Mesenchymal stem cell (in vitro differentiated cells and primary cell): ENCODE results near the gene ZDHHC1.

ENCODE experiments used
- DNase-seq: peaks from one replicate; pipeline ENCODE4 v3.0.0-alpha.2; 2013
- H2AFZ ChIP-seq: one replicate; pipeline ENCODE4 v1.6.1; 2013; ENCODE audit warnings: low read depth, mild to moderate bottlenecking, control low read depth, inconsistent platforms, low read length, moderate library complexity
- H2AK5ac ChIP-seq: 2 replicates; pipeline ENCODE4 v1.6.1; 2013; ENCODE audit warnings: low read length, moderate library complexity, mild to moderate bottlenecking, inconsistent platforms; ENCODE audit not compliant: severe bottlenecking
- H2BK120ac ChIP-seq: one replicate; pipeline ENCODE4 v1.6.1; 2013; ENCODE audit warnings: low read depth, mild to moderate bottlenecking, inconsistent platforms, low read length, moderate library complexity
- H2BK12ac ChIP-seq, 2 experiments: one replicate each; pipeline ENCODE4 v1.6.1; 2013; ENCODE audit warnings: inconsistent platforms in 2 of 2, low read length in 2 of 2, mild to moderate bottlenecking in 2 of 2, moderate library complexity in 2 of 2, control low read depth in 1 of 2
- H2BK15ac ChIP-seq: one replicate; pipeline ENCODE4 v1.6.1; 2013; ENCODE audit warnings: mild to moderate bottlenecking, low read depth, inconsistent platforms; ENCODE audit not compliant: poor library complexity, severe bottlenecking
- H2BK5ac ChIP-seq: 2 replicates; pipeline ENCODE4 v1.6.1; 2013; ENCODE audit warnings: low read depth, mild to moderate bottlenecking, low read length, control low read depth, inconsistent platforms; ENCODE audit not compliant: poor library complexity, severe bottlenecking
- H3K14ac ChIP-seq, 2 experiments: one replicate each; pipeline ENCODE4 v1.6.1; 2013; ENCODE audit warnings: inconsistent platforms in 2 of 2, low read length in 2 of 2, control low read depth in 1 of 2, mild to moderate bottlenecking in 1 of 2, moderate library complexity in 1 of 2
- H3K18ac ChIP-seq, 2 experiments: one replicate each; pipeline ENCODE4 v1.6.1; 2013; ENCODE audit warnings: inconsistent platforms in 2 of 2, low read length in 2 of 2, control low read depth in 1 of 2, low read depth in 1 of 2, mild to moderate bottlenecking in 1 of 2
- H3K23ac ChIP-seq, 2 experiments: one replicate each; pipeline ENCODE4 v1.6.1; 2013; ENCODE audit warnings: inconsistent platforms in 2 of 2, low read length in 2 of 2, mild to moderate bottlenecking in 2 of 2, moderate library complexity in 2 of 2, control low read depth in 1 of 2
- H3K27ac ChIP-seq: 2 replicates; pipeline ENCODE4 v1.5.1; 2013; ENCODE audit warnings: mild to moderate bottlenecking, moderate library complexity, low read length, control low read depth, inconsistent platforms; ENCODE audit not compliant: poor library complexity, severe bottlenecking
- H3K27me3 ChIP-seq, 2 experiments: 2 replicates each; pipeline versions ENCODE4 v1.6.1 to v1.7.0; 2013; ENCODE audit warnings: low read length in 2 of 2, mild to moderate bottlenecking in 2 of 2, moderate library complexity in 2 of 2, control low read depth in 1 of 2, inconsistent platforms in 1 of 2; ENCODE audit not compliant: control insufficient read depth in 1 of 2, insufficient read depth in 1 of 2
- H3K36me3 ChIP-seq, 2 experiments: 2 replicates each; pipeline versions ENCODE4 v1.6.1 to v1.7.0; 2013; ENCODE audit warnings: low read length in 2 of 2, control low read depth in 1 of 2, inconsistent platforms in 1 of 2, low read depth in 1 of 2, mild to moderate bottlenecking in 1 of 2; ENCODE audit not compliant: insufficient read depth in 2 of 2, control insufficient read depth in 1 of 2
- H3K4ac ChIP-seq, 2 experiments: one replicate each; pipeline ENCODE4 v1.6.1; 2013; ENCODE audit warnings: inconsistent platforms in 2 of 2, low read length in 2 of 2, mild to moderate bottlenecking in 2 of 2, moderate library complexity in 2 of 2, control low read depth in 1 of 2, low read depth in 1 of 2
- H3K4me1 ChIP-seq: 2 replicates; pipeline ENCODE4 v1.6.1; 2013; ENCODE audit warnings: low read depth, low read length, control low read depth; ENCODE audit not compliant: control insufficient read depth, insufficient read depth
- H3K4me2 ChIP-seq: 2 replicates; pipeline ENCODE4 v1.6.1; 2013; ENCODE audit warnings: low read length, mild to moderate bottlenecking, inconsistent platforms; ENCODE audit not compliant: poor library complexity, severe bottlenecking
- H3K4me3 ChIP-seq, 2 experiments: 2 replicates each; pipeline versions ENCODE4 v1.5.1 to v1.7.0; 2013; ENCODE audit warnings: low read length in 2 of 2, mild to moderate bottlenecking in 2 of 2, control low read depth in 1 of 2, low read depth in 1 of 2; ENCODE audit not compliant: insufficient read depth in 1 of 2
- H3K79me1 ChIP-seq: replicated peaks from 2 replicates; pipeline ENCODE4 v1.6.1; 2013; ENCODE audit warnings: mild to moderate bottlenecking, control low read depth, low read length, inconsistent platforms; ENCODE audit not compliant: poor library complexity, severe bottlenecking
- H3K9ac ChIP-seq: 2 replicates; pipeline ENCODE4 v1.7.0; 2013; ENCODE audit warnings: mild to moderate bottlenecking, low read length, moderate library complexity
- H3K9me3 ChIP-seq: 2 replicates; pipeline ENCODE4 v1.7.0; 2013; ENCODE audit warnings: mild to moderate bottlenecking, low read length; ENCODE audit not compliant: control insufficient read depth
- H4K8ac ChIP-seq: one replicate; pipeline ENCODE4 v1.6.1; 2013; ENCODE audit warnings: inconsistent platforms, mild to moderate bottlenecking, low read length, moderate library complexity
- H4K91ac ChIP-seq: one replicate; pipeline ENCODE4 v1.6.1; 2013; ENCODE audit warnings: mild to moderate bottlenecking, low read length, inconsistent platforms
- WGBS: methylation state at CpG from one replicate; pipeline ENCODE4 v1.1.7; 2013; ENCODE audit warnings: mixed read lengths; 5-methylcytosine and 5-hydroxymethylcytosine counted together

ZDHHC1 gene

GRCh38 chr16:67430504-67430976 is 14.3 kb upstream of the ZDHHC1 start:
- no peak overlapping the region for H2BK12ac ChIP-seq
- H3K36me3 ChIP-seq: peaks cover 13 to 15% of the 10 kb centered on the region in 2 experiments
- H4K91ac ChIP-seq: peak overlapping the region; percentile 22
- H3K79me1 ChIP-seq: no peaks in the 10 kb centered on the region
- peak overlapping the region; percentile 43 for H3K9ac ChIP-seq
- H2AK5ac ChIP-seq: no peak overlapping the region
- H3K4me2 ChIP-seq: peak overlapping the region; percentile 67
- peak overlapping the region; percentile 33 for H2AFZ ChIP-seq
- peak overlapping the region; percentile 43 to 67 for H3K4me3 ChIP-seq
- H2BK5ac ChIP-seq: no peak overlapping the region
- peaks cover 20 to 56% of the 10 kb centered on the region in 2 experiments for H3K27me3 ChIP-seq
- no peak overlapping the region for H3K27ac ChIP-seq
- no peak overlapping the region for H2BK15ac ChIP-seq
- no peak overlapping the region for H3K14ac ChIP-seq
- no peaks in the 10 kb centered on the region for H3K9me3 ChIP-seq
- H4K8ac ChIP-seq: no peak overlapping the region
- DNase-seq: no peak
- H3K18ac ChIP-seq: peak overlapping the region in 1 of 2 experiments; percentile 64
- peak overlapping the region in 1 of 2 experiments; percentile 6 for H3K23ac ChIP-seq
- H2BK120ac ChIP-seq: no peak overlapping the region
- peaks cover 24% of the 10 kb centered on the region for H3K4me1 ChIP-seq
- WGBS: 1% methylated on average over 43 of the region's 53 CpGs
- no peak overlapping the region for H3K4ac ChIP-seq

DNA sequence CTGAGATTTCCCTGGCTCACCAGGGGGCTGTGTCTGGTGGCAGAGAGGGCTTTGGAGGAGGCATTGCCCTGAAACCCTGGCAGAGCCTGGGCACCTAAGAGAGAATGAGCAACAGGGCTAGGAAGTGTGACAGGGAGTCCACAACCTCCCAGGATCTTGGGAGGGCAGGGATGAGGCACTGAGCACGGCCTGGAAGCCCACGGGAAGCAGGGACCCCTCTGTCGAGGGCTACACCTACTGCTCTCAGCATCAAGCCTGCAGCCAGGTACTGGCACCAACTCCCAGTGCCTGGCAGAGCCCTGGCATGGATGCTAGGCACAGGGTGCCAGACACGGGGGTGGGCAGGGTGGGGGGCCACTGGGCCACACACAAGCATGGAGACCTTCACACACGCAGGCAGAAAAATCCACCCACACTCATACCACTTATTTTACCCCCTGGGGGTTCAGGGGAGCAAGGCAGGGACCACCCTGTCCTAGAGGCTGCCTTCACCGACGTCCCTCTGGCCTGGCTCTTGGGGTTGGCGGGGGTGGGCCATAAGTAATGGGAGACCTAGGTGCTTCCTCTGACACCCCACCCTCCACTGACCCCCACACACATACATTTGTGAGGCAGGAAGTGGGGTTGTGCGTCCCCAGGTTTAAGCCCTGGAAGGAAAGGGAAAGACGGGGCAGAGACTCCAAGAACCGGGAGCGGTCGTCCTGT is 13.7 kb upstream of the ZDHHC1 start:
- H3K14ac ChIP-seq: no peak overlapping the region
- peaks cover 18% of the 10 kb centered on the region for H3K4me1 ChIP-seq
- no peak overlapping the region for H2AK5ac ChIP-seq
- H3K27me3 ChIP-seq: peaks cover 20 to 62% of the 10 kb centered on the region in 2 experiments
- H2BK120ac ChIP-seq: no peak overlapping the region
- peak overlapping the region in 1 of 2 experiments; percentile 67 for H3K4me3 ChIP-seq
- no peak overlapping the region for H2AFZ ChIP-seq
- no peaks in the 10 kb centered on the region for H3K79me1 ChIP-seq
- H2BK12ac ChIP-seq: no peak overlapping the region
- WGBS: 35% methylated on average over 12 of the region's 13 CpGs
- H3K9me3 ChIP-seq: no peaks in the 10 kb centered on the region
- peaks cover 9 to 11% of the 10 kb centered on the region in 2 experiments for H3K36me3 ChIP-seq
- no peak overlapping the region for H3K4ac ChIP-seq
- no peak overlapping the region for H3K18ac ChIP-seq
- peak overlapping the region; percentile 43 for H3K9ac ChIP-seq
- H4K91ac ChIP-seq: no peak overlapping the region
- peak overlapping the region; percentile 67 for H3K4me2 ChIP-seq
- peak overlapping the region; percentile 60 for H2BK15ac ChIP-seq
- no peak overlapping the region for H4K8ac ChIP-seq
- DNase-seq: no peak
- no peak overlapping the region for H3K23ac ChIP-seq
- no peak overlapping the region for H3K27ac ChIP-seq
- H2BK5ac ChIP-seq: no peak overlapping the region

DNA sequence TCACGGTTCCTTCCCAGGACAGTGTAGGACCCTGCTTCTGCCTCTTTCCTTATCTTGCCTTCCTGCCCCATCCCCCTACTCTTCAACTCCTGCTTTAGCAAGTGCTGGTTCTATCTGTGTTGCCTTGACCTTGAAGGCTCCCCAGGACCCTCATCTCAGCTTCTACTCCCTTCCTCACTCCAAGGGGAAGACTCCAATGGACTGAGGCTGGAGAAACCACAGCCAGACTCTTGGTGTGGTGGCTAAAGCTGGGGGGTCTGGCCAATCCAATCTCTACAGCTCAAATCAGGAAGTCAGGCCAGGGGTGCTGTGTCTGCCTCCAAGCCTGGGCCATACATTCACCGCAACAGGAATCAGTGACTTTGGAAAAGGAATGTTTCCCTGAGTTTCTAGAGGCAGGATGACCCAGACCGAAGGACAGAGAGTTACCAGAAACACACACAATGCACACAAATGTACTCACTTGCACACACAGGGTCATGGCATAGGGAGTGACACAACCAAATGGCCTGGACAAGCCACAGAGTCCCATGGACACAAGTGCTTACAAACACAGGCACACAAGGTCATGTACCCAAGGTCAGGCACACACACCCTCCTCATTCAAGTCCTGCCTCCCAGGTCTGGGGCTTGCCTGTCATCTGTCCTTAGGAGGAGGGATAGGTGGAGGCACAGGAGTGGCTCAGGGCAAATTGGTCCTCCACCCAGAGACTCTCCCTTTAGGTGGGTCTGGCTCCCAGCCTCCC is 12.9 kb upstream of the ZDHHC1 start:
- no peak overlapping the region for H3K4me3 ChIP-seq
- no peak overlapping the region for H3K9ac ChIP-seq
- H3K9me3 ChIP-seq: no peaks in the 10 kb centered on the region
- H2BK12ac ChIP-seq: peak overlapping the region in 1 of 2 experiments; percentile 15
- H3K27ac ChIP-seq: no peak overlapping the region
- no peak overlapping the region for H4K8ac ChIP-seq
- no peak overlapping the region for H2AFZ ChIP-seq
- no peak overlapping the region for H3K18ac ChIP-seq
- no peaks in the 10 kb centered on the region for H3K79me1 ChIP-seq
- H3K4me2 ChIP-seq: no peak overlapping the region
- H3K4me1 ChIP-seq: peaks cover 18% of the 10 kb centered on the region
- WGBS: 85% methylated on average over 3 of the region's 3 CpGs
- H2BK120ac ChIP-seq: no peak overlapping the region
- H2BK5ac ChIP-seq: no peak overlapping the region
- no peak overlapping the region for H3K4ac ChIP-seq
- no peak overlapping the region for H4K91ac ChIP-seq
- H3K14ac ChIP-seq: no peak overlapping the region
- no peak for DNase-seq
- H2AK5ac ChIP-seq: no peak overlapping the region
- H2BK15ac ChIP-seq: peak overlapping the region; percentile 60
- H3K27me3 ChIP-seq: peaks cover 20 to 69% of the 10 kb centered on the region in 2 experiments
- peak overlapping the region in 1 of 2 experiments; percentile 17 for H3K23ac ChIP-seq
- peaks cover 8 to 11% of the 10 kb centered on the region in 2 experiments for H3K36me3 ChIP-seq

DNA sequence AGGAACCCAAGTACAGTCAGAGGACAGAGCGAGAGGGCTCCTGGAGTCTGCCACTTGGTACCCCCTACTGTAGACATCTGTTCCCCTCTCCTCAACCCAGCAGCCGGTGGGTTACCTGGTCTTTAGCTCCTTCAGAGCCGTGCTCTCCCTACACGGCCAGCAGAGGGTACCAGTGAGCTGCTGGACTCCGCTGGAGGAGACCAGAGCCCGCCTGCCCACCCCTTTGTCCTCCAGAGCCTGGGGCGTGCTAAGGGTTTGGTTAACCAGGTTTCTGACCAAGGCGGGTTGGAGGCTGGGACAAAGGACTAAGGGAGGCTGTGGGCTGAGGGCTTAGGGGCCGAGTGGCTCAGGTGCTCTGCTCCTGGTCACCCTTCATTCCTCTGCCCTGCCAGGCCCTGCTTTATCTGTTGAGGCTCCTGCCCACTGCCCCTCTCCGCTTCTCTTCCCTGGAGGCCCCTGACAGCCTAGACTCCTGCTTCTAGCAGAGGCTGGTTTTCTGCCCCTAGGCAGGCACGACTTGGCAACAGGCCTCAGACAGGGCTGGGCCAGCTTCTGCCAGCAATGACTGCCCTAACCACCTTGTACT is 12.0 kb upstream of the ZDHHC1 start:
- Histone ChIP-seq H3K4me2 (no peak overlapping the region), H3K14ac (no peak overlapping the region), H4K91ac (no peak overlapping the region), H3K4me3 (no peak overlapping the region), H2AFZ (no peak overlapping the region), H3K27ac (no peak overlapping the region), H3K4me1 (peaks cover 18% of the 10 kb centered on the region), H4K8ac (no peak overlapping the region), H3K23ac (peak overlapping the region in 1 of 2 experiments; percentile 54), H2AK5ac (no peak overlapping the region), H2BK5ac (no peak overlapping the region), H3K4ac (no peak overlapping the region), H2BK12ac (no peak overlapping the region), H3K18ac (no peak overlapping the region), H2BK15ac (no peak overlapping the region), H3K9me3 (no peaks in the 10 kb centered on the region), H3K27me3 (peaks cover 20 to 76% of the 10 kb centered on the region in 2 experiments), H2BK120ac (no peak overlapping the region), H3K9ac (peak overlapping the region; percentile 81), H3K79me1 (no peaks in the 10 kb centered on the region), H3K36me3 (peaks cover 2 to 4% of the 10 kb centered on the region in 2 experiments)
- DNase-seq: peak; percentile 71
- 20% methylated on average over 11 of the region's 11 CpGs for WGBS
